CD4-positive, alpha-beta T cell treated with Interferon alpha-2 for 1 hour (primary cell): ENCODE results near the gene LYPD4.
"Not testable (repeated sequence)": the region's sequence is repeated elsewhere in the genome, so short reads cannot be mapped to it uniquely, and the experiment has no call there.

Experiments
- DNase-seq, 2 donors: peaks; one replicate each; pipeline ENCODE4 v3.0.0-alpha.2; 2020 to 2022

The LYPD4 gene

GRCh38 chr19:41844601-41845000 is at the start of gene LYPD4:
Gene LYPD4 (minus strand): TSS chr19:41844683. CDS start chr19:41839285, 5,398 bp downstream.
- DNase-seq = no peak

DNA sequence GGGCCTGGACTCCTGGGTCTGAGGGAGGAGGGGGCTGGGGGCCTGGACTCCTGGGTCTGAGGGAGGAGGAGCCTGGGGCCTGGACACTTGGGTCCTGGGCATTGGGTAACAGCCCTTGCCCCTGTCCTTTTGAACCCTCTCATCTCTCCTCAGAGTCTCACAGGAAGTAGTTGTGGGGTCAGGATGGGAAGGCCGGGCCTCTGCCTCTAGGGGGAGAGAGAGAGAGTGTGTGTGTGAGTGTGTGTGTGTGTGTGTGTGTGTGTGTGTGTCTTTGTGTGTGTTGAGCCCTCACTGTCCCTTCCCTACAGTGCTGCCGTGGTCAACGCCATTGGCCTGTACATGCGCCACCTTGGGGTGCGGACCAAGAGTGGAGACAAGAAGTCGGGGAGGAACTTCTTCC is 49.4 kb upstream of the LYPD4 start:
- DNase-seq = peak in 1 of 2 donors; percentile 51

- DNase-seq = no peak
These were observed 47.9 kb upstream of the LYPD4 start for GRCh38 chr19:41892173-41892902.

- DNase-seq = no peak
These were observed 46.5 kb upstream of the LYPD4 start for GRCh38 chr19:41890936-41891335.

DNA sequence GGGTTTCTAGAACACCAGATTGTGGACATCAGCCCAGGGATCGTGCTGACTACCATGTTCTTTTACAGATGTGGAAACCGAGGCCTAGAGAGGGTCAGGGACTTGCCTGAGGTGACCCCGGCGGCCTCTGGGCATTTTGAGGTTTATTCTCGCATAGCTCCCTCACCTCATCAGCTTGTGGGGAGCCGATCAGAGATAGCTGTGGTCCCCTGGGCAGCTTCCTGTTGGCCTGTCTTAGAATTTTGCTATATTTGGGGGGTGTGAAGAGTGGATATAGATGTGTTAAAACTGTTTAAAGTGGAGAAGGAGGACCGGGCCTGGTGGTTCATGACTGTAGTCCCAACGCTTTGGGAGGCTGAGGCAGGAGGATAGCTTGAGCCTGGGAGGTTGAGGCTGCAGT is 45.4 kb upstream of the LYPD4 start:
- DNase-seq = no peak

DNA sequence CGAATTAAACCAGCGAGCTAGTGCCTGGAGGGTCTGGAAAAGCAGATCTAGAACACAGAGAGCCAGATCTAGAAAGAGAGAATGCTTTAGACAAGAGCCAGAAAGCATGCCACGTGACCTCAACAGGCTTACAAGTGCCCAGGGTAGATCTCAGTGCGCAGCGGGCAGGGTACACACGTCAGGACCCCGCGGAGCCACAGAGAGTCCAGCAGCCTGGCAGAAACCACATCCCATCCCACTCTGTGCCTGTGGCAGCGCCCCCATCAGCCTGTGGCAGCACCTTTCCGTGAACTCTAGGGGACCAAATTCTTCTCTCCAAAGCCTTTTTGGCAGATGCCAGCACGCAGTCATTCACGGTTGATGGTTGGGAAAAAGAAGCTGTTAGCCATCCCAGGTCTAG is 44.4 kb upstream of the LYPD4 start:
- DNase-seq = no peak

- peak; percentile 76 to 83 for DNase-seq
These were observed 43.4 kb upstream of the LYPD4 start for GRCh38 chr19:41887711-41888382.

DNA sequence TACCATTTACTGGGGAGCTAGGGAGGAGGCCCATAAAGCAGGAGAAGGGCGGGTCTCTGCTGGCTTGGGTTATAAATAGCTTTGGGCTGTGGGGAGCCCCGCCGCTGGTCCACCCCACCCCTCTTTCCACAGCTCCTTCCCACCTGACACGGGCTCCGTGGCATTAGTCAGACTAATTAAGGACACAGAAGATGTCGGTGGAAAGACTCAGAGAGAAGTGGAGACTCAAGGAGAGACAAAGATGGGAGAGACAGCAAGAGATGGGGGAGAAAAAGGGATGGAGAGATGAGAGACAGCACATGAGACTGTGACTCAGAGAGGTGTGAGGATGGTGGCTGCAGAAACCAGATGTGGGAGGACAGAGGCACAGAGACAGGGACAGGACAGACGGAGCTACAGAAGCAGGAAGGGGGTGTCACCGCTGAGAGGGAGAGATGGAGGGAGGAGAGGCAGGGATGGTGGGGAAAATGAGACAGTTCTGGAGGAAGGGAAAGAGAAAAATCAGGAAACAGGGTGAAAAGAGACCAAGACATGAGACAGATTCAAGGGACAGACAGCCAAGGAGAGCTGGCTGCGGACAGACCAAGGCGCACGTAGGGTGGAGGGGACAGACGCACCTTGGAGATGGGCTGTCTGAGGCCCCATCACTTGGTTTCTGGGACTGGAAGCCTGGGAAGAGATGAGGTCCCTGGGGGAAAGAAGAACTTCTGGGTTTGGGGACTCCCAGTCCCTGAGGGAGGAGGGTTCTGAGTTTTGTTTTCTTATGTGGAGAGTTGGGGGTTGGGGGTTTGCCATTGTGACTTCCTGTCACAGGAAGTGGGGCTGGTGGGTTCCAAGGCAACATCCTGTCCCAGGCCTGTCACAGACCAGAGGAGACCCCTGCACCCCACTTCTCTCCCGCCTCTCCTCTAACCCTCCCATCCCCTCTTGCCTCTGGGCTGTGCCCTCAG is 42.6 kb upstream of the LYPD4 start:
- DNase-seq = peak; percentile 70 to 80

GRCh38 chr19:41883821-41884733 is 39.6 kb upstream of the LYPD4 start:
- peak; percentile 92 to 93 for DNase-seq

DNA sequence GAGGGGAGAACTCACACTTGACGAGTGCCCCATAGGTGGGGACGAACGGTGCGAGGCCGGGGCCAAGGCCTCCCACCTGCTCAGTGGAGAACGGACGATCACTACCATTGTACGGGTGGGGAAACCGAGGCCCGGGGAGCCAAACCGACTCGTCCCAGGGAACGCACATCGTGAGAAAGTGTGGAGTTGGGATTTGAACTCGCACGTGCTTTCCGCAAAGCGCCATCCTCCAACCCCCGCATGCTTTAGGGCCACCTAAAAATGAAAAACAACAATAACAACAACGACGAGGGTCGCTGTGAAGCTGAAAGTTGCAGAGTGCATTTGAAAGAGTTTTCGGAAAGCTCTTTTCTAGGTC is 39.0 kb upstream of the LYPD4 start:
- no peak for DNase-seq

DNA sequence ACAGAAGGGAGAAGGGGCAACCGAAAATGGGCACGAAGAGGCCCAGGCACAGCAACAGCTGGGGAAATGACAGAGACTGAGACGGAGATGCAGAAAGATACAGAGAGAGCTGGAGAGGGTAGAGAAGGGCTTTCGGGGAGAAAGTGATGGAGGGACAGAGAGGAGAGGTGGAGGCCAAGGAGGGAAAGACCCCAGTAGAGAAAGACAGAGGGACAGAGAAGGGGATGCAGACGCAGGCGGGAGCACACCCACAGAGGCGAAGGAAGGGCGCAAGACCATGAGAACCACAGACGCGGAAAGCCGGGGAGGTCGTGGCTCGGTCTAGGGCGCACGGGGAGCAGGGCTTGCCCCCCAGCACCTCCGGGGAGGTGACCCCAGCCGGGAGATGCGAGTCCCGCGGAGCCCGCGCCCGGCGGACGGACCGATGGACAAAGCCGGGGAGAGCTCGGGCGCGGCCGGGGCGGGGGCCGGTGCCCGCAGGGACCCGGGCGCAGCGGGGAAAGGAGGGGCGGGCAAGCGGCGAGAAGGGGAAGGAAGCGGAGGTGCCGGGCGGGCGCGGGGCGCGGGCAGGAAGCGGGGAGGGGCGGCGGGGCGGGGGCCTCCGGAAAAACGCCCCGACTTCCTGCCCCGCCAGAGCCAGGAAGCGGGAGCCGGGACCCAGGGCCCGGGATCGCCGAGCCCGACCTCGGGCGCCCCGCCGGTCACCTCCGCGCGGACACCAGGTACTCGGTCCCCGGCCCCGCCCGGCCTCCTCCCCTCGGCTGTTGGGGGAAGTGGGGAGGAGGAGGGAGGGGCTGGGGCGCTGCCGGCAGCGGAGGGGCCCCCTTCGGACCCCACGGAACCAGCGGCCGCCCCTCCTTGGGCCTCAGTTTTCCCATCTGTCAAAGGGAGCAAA is 38.3 kb upstream of the LYPD4 start, which contains the start of gene ARHGEF1:
Gene ARHGEF1 (plus strand): TSS at position 617 of the 895 bp plus-strand sequence. CDS start 4,899 bp downstream, outside the sequence.
- peak; percentile 40 to 60 for DNase-seq

DNA sequence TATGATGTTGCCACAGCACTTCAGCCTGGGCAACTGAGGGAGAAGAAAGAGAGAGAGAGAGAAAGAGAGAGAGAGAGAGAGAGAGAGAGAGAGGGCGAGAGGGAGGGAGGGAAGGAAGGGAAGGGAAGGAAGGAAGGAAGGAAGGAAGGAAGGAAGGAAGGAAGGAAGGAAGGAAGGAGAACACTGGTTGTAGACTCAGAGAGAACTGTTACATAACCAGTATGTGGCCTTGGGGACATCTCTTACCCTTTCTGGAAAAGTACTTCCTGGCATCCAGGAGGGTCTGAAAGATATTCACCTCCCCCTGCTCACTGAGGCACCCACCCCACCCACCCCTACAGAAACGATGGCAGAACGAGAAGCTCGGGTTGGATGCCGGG is 35.8 kb upstream of the LYPD4 start:
- no peak for DNase-seq

DNA sequence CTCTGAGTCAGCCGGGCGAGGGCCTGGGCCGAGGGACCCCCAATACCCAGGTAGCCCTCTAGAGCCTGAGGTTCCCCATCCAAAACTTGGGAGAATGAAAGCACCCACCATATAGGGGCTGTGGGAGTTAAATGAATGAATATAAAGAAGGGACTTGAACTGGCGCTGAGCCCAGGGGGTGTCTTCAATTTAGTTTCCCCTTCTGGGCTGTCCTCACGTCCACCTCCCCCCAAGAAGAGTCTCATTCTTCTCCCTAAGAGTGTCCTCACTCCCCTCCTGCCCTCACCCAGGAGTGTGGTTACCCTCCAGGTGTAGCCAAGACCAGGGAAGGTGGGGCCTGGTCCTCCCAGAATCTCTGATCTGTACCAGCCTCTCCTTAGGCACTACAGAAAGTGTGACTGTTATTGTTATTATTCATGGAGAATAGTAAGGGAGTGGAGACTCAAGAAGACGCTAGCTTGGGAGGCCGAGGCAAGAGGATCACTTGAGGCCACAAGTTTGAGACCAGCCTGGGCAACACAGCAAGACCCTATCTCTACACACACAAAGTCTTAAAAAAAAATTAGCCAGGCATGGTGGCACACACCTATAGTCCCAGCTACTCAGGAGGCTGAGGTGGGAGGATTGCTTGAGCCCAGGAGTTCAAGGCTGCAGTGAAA is 35.3 kb upstream of the LYPD4 start:
- no peak for DNase-seq

GRCh38 chr19:41879080-41879479 is 34.6 kb upstream of the LYPD4 start:
- DNase-seq = no peak

- no peak for DNase-seq
These were observed 33.7 kb upstream of the LYPD4 start for GRCh38 chr19:41877916-41878905.

DNA sequence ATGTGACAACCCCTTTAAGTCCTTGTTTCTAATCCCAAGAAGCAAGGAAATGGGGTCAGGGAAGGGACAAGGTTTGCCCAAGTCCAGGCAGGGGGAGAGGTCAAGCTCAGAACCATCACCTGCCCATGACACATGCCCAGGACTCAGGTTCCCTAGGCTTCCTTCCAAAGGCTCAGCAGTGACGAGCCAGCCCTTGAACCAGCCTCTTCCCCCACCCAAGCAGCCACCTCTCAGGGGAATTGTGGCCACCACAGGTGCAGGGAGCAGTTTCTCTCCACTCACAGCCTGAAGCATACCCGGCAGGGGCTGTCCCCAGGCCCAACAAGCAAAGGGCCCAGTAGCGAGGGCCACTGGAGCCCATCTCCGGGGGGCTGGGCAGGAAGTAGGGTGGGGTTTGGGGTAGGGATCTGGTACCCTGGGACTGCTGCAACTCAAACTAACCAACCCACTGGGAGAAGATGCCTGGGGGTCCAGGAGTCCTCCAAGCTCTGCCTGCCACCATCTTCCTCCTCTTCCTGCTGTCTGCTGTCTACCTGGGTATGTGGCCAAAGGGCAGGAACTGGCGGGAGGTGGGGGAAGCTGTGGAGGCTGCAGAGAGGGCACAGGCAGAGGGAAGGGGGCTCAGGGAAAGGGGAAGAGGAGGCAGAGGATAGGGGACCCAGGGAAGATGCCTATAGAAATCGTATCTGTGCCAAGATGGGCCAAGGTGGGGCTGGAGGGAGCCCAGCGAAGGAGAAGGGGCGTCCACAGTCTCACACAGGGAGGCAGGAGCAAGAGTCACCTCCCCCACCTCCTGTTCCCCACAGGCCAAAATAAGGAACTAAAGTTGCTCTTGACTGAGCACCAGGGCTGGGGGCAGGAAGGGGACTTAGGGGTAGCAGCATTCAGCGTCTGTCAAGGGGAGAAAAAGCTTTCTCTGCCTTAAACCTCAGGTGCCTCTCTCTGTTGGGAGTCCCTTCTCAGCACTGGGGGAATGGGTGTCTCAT is 32.7 kb upstream of the LYPD4 start, which contains the start of gene CD79A:
Gene CD79A (plus strand): TSS at position 433 of the 986 bp plus-strand sequence. CDS start 26 bp downstream, at position 459.
- DNase-seq = peak in 1 of 2 donors; percentile 87

DNA sequence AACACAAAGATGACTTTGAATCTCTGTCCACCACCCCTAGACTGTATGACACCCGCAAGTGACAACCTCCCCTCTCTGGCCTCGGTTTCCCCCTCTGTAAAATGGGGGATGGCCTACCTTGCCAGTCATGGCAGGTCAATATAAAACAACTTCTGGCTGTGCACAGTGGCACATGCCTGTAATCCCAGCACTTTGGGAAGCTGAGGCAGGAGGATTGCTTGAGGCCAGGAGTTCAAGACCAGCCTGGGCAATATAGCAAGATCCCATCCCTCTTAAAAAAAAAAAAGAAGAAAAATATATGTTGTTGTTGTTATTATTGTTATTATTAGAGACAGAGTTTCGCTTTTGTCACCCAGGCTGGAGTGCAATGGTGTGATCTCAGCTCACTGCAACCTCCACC is 31.5 kb upstream of the LYPD4 start:
- DNase-seq = not testable (repeated sequence)
